ENCODE results near the gene SYT6.

DNA sequence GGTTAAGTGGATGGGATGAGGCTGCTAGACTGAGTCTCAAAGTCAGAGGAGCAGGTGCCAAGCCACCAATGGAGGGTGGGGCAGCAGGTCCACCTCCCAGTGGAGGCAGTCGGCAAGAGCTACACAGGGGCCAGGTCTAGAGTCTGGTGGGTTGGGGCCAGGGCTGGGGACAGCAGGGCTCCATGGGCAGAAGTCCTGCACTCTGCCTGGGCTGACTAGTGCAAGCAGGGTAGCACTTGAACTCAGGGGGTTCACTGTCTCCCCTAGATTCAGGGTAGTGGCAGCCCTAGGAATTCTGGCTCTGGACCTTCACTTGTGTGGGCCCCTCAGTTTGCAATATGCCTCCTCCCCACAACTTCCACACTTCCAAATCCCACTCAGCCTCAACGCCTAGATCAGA, 66.2 kb downstream of the SYT6 start:
- TF ChIP-seq, protein P1, sequence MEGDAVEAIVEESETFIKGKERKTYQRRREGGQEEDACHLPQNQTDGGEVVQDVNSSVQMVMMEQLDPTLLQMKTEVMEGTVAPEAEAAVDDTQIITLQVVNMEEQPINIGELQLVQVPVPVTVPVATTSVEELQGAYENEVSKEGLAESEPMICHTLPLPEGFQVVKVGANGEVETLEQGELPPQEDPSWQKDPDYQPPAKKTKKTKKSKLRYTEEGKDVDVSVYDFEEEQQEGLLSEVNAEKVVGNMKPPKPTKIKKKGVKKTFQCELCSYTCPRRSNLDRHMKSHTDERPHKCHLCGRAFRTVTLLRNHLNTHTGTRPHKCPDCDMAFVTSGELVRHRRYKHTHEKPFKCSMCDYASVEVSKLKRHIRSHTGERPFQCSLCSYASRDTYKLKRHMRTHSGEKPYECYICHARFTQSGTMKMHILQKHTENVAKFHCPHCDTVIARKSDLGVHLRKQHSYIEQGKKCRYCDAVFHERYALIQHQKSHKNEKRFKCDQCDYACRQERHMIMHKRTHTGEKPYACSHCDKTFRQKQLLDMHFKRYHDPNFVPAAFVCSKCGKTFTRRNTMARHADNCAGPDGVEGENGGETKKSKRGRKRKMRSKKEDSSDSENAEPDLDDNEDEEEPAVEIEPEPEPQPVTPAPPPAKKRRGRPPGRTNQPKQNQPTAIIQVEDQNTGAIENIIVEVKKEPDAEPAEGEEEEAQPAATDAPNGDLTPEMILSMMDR (IDR thresholded peaks at IDR 0.05): no peak
- TF ChIP-seq POLR2A (IDR thresholded peaks at IDR 0.05) (no peak), POLR2AphosphoS5 (IDR thresholded peaks at IDR 0.05) (no peak)
